Medulla oblongata (tissue), 1 donor: ENCODE results near the gene IGF1R.

Experiments
- DNase-seq: peaks from one replicate; pipeline ENCODE4 v3.0.0-alpha.2; 2015; ENCODE audit errors: extremely low spot score

IGF1R gene

DNA sequence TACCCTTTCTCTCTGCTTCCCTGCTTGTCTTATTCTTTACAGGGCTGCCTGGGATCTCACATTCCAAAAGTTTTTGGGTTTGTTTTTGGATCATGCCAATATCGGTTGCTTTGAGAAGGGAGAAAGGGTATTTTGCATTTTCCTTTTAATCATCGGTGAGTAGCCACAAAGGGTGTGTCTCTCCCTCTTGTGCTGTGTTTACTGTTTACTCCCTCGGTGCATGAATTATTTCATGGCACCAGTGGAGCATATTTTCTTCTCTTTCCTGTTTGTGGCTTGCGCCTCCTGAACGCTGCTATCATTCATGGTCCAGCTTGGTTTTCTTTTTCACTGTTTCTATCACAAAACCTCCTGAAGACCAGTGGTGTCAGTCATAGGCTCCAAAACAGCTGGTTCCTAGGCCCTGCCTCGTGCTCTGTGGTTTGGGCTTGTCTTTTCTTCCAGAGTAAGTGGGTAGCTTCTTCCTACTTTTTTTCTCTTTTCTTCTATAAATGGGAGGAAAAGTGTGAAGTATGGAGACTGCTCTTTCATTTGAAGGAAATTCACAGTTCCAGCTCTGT lies 54.9 kb downstream of the IGF1R start:
- no peak for DNase-seq

DNA sequence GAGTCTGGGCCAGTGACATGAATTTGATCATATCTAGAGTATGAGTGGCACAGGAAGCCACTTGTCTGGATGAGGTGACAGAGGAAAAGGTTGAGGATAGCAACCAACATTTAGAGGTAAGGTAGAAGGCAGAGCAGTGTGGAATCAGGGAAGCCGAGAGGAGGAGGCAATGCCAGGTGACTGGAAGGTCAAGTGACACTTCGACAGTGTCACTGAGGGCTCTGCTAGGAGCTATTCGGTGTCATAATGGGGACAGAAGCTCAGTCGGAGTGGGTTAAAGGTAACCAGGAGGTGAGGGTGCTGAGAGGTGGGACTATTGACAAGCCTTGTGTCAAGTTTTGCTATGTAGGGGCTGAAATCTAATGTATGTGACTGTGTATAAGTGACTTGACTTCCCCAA lies 56.7 kb downstream of the IGF1R start:
- no peak for DNase-seq

- no peak for DNase-seq
These were observed 58.0 kb downstream of the IGF1R start for GRCh38 chr15:98706387-98706786.

GRCh38 chr15:98706986-98707385 lies 58.6 kb downstream of the IGF1R start:
- no peak for DNase-seq

GRCh38 chr15:98708037-98708590 lies 59.8 kb downstream of the IGF1R start:
- no peak for DNase-seq

DNA sequence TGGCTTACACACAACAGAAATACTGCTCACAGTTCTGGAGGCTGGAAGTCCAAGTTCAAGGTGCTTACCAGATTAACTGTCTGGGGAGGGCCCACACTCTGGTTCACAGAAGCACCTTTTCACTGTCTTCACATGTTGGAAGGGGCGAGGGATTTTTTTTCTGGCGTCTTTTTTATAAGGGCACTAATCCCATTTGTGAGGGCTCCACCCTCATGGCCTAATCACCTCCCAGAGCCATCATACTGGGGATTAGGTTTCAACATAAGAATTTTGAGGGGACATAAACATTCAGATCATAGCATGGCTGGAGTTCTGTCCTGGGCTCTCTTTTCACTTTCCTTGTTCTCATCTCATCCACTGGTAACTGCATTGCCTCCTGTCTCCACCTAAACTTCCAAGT lies 63.5 kb downstream of the IGF1R start:
- no peak for DNase-seq

DNA sequence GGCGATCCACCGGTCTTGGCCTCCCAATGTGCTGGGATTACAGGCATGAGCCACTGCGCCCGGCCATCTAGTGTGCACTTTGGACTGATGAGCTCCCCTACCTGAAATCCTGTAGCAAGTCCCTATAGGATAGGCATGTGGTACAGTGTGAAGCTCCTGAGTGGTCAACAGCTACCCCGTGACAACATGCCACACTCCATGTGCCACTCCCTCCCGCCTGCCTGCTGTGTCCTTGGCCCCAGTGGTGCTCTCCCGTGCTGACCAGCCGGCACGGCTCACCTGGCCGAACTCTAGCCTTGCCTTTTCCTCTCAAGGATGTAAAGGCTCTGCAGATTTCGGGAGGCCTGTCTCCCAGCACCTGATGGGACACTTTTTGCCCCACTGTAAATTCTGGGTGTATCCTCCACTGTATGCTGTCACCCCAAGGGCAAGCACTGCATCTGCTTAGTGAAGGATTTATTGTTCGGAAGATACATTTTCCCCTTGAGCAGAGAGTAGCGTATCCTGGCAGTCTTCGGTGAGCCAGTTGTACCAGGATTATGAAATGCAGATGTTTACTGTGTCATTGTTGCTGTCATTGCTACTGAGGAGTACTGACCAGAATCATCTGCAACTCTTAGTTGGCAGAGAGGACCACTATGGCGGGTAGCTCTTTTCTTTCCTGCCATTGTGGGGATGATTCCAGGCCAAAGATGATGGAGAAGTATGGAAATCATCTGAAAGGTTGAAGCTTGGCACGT lies 64.7 kb downstream of the IGF1R start:
- no peak for DNase-seq

GRCh38 chr15:98713585-98714001 lies 65.3 kb downstream of the IGF1R start:
- DNase-seq = no peak

DNA sequence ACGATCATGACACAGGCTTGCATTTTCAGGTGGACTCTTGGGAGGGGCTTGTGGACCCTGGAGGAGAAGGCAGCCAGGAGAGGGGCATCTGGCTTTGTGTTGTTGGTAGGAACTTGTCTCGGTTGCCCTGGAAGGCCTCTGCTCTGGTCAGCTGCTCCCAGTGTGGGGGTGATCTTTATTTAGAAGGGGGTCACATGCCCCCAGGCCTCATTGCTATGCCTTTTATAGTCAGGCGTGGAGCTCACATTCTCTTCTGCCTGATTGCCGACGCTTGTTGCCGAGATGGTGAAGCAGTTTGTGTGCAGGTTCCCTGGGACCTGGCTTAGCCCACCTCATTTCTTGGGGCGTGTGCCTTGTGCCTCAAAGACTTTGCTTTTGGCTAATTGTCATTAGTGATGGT lies 66.6 kb downstream of the IGF1R start:
- no peak for DNase-seq

DNA sequence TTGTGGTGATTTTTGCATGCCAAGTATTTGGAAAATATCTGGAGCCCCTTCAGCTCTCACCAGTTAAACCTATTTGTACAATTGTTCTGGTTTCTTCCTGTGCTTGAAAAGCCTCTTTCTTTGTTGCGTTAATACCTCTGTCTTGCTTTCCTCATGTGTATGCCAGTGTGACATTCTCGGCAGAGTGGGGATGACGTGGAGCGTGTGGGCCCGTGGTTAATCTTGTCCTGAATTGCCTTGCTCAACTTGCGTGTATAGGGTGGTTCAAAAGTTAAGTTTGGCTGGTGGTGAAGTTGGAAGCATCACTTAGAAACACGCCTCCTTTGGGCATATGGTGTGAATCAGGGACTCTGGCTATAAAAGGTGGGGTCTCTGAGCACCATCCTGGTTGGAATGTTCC lies 67.1 kb downstream of the IGF1R start:
- no peak for DNase-seq

DNA sequence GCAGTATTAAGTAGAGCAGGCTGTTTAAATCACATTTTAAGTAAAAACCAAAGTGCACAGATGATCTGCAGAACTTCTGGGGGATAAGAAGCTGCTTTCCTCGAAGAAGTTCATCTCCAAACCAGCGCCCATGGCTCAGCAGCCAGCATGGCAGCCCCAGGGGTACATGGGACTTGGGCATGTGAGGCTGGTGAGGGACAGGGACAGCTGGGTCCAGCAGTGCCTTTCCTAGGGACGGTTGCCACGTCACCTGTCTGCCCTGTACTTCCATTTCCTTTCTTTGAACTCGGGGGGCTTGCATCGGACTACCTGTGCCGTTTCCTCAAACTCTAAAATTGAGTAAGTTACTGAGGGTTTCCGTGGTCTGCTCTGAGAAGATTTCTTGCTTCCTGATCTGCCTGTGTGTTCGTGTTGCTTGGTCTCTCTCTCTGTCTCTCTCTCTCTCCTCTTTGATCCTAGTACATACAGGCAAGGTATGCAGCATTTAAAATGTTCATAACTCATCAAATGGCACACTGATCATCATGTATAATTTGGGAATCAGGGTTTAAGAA lies 67.6 kb downstream of the IGF1R start:
- DNase-seq = no peak

- no peak for DNase-seq
These were observed 69.0 kb downstream of the IGF1R start for GRCh38 chr15:98717371-98717770.

DNA sequence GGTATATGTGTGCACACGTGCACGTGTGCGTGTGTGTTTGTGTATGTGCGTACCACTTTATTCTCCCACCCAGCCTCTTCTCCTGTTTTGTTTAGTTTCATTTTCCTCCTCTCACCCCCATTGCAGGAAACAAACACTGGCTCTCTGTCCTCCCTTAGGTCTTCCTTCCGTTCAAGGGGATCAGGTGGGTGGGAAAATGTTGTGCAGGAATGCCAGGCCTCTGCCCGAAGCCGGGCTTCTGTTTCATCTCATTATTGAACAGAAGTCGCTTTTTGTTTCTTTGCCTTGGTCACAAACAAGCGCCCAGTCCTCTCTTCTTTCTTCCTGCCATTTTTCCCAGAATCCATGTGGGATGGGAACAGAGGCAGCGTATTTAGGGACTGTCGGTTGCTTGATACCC lies 69.6 kb downstream of the IGF1R start:
- DNase-seq = no peak

DNA sequence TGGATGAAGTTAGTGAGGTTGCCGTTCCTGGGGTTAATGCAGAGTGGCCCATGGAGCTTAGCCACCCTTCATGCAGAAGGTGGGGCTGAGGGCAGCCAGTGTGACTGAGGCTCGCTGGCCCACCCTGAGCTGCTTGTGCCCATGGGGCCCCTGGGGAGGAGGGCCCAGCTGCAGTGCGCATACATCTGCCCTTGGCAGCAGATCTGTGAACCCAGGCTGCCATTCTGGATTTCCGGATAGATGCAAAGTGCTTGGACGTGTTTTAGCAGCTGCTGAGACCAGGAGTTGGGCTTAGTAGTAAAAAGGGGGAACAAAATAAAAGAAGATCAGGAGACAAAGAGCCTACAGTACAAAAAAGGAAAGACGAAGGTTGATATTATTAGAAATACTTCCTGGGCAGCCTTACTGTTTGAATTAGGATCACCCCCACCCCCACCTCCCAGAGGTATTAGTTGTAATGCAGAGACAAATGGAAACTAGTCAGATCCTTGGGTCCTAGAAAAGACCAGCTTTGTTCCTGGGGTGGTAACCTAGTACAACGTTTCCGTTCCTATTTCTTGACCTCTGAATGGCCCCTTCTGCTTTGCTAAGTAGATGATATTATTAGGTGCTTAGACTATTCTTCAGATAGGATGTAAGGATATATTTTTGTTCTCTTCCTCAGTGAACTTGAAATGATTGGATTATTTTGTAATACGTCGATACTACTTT lies 70.2 kb downstream of the IGF1R start:
- no peak for DNase-seq

DNA sequence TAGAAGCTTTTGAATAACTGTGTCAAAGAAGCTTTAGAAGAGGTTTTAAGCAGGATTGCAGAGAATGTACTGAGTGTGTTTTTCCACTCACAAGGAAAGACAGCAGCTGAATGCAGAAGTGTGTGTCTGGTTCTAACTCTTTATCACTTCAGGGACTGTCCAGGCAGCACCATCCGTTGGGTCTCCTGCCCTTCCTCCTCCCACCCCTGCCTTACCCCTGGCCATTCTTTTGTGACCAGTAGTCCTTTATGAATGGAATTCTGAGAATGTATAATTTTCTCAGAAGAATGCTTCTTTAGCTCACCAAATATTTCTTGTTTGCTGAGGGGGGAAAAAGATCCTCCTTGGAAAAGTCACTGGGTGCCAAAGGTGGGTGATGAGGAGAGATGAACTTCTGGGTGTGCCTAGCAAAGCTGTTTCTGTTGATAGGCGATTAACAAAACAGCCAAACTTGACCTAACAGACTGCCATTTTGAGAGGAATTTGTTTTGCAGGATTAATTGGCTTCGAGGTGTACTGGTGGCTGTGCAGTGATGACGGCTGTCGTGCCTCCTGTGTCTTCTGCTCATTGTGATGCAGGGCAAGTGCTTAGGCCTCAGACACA lies 70.9 kb downstream of the IGF1R start:
- no peak for DNase-seq

DNA sequence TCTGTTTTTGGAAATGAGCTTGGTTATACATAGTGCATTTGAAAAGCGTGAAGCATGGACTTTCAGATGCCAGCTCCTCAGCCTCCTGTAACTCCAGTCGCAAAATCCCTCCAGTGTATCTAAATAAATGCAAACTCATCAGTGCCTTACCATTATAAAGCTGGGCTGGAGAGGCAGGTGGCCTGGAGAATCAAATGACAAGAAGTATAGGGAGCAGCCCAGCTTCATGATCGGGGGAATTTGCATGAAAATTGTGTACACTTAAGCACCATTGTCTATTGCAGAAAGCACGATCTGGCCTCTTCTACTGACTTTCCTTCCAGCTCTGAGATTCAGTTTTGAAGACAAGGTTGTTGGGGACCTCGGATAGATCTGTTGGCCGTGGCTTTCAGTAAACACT lies 71.7 kb downstream of the IGF1R start:
- DNase-seq = no peak

DNA sequence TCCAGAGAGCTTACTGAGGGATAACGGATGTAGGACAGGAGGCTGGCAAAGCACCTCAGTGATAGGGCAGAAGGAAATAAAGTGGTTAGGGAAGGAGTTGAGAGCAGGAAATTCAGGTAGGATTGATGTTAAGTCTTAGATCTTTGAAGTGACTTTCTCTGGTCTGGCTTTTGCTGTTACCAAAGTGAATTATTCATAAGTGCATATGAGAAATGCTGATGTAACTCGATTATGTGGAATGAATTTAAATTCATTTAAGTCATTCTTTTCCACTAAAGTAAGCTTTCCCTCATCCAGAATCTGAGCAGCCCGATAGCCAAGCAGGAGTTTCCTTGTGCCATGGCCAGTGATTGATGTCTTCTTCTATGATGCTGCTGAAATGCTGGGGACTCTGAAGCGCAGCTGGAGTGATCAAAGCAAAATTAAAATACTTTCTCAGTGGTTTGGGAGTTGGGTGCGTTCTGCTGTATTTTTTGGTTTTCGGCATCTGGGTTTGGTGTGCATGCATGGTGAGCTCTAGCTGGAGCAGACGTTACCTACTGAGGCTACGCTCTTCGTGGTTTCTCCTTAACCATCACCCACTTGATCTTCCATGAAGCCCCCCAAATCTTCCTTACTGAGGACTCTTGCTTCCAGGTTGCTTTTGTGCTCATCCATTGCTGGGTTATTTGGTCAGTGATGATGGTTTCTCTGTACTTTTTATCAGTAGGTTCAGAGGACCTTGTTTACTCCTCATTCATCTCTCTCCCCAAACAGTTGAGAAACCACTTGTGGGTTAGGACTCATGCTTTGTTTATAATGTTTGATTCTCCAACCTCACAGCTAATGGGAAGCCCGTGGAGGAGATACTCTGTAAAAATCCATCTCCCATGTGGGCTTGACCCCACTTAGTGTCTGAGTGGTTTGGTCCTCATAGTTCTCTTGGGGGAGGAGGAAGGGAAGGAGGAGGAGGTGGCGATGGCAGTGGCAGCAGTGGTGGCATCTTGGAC lies 72.5 kb downstream of the IGF1R start:
- no peak for DNase-seq

DNA sequence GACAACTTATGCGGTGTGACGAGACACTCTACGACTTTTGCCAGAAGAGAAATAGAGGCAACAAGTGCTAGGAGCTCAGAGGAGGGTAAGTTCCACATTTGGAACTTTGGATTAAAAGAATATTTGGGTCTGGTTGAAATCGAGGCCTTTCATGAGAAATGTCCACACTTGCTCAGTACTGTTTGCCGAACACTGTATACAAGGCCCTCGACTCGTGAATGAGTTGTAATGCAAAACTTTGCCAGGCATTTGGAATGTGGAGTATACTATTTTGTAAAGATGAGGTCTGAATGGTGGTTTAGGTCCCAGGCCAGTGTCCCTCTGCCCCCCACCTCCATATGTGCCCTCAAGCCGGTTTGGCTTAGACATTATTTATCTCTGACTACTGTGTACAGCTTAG lies 73.9 kb downstream of the IGF1R start:
- no peak for DNase-seq

DNA sequence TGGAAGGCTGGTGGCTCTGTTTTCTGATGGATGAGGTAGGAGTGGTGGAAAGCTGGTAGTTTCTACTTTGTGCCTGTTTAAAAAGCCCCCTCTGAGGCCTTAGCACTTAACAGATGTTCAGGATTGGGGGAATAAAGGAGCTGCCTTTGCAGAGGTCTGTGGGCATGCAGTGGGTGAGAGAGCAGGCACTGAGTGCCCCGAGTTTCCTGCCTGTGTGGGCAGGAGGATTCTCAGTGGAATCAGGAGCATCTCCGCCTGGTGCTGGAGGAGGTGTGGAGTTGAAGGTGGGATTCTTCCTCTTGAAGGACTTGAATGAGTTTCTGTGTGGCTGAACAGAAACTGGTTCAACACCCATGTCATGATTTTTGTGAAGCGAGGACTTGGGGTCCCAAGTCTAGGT lies 74.3 kb downstream of the IGF1R start:
- no peak for DNase-seq

GRCh38 chr15:98723195-98723594 lies 74.9 kb downstream of the IGF1R start:
- DNase-seq = no peak

DNA sequence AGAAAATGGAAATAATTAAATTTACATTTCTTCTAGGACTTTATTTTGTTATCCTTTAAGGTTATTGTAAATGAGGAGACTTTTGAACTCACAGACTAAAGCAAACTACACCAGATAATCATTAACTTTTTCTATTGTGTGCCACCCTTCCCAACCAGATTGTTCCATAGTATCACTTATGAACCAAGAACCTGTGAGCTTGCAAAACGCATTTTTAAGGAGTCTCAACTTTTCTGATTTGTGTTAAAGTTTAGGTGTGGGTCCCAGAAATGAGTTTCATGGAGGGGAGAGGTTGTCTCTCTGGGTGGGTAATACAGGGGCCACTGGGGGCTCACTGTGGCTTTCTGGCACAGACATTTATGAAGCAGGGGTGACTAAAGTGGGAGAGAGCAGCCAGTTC lies 75.7 kb downstream of the IGF1R start:
- DNase-seq = no peak
